ENCODE measurements around the gene POU2F1. TPM values are rescaled to one million over a fixed set of nuclear protein-coding genes. Genes with fewer than 3 reads are reported as not detected.

Gene POU2F1
- total and polyA plus RNA-seq, 4 donors: 0.93 to 10.5 (median 6.5) TPM

DNA sequence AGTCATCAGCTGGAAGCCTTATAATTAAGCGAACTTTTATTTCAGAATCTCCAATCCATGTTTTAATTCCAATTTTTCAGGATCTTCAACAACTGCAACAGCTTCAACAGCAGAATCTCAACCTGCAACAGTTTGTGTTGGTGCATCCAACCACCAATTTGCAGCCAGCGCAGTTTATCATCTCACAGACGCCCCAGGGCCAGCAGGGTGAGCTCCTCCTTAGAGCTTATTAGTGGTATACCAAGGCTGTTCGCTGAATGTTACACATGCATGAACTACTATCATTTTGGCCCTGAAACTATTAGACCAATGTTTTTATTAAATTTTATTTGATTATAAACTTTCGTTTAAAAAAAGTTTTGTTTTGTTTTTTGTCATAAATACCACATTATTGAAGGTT lies 155.3 kb downstream of the POU2F1 start:
- Histone ChIP-seq H3K27me3 (ENCODE audit: control insufficient read depth in 4 of 4, insufficient read depth in 4 of 4, low read length in 3 of 4) (no peaks in the 10 kb centered on the region), H3K9ac (ENCODE audit: low read depth in 1 of 2, low read length in 2 of 2) (no peak overlapping the region), H3K4me3 (ENCODE audit: low read depth in 1 of 3, low read length in 3 of 3) (no peak overlapping the region), H3K9me3 (ENCODE audit: control insufficient read depth in 4 of 4, low read length in 3 of 4) (no peaks in the 10 kb centered on the region), H3K4me1 (ENCODE audit: control insufficient read depth in 4 of 4, insufficient read depth in 4 of 4, low read length in 3 of 4) (no peaks in the 10 kb centered on the region), H3K36me3 (ENCODE audit: control insufficient read depth in 4 of 4, insufficient read depth in 3 of 4, low read depth in 1 of 4, low read length in 3 of 4) (peaks cover 0 to 8% (median 4%) of the 10 kb centered on the region in 4 donors), H3K27ac (ENCODE audit: low read depth in 1 of 2, low read length in 2 of 2) (no peak overlapping the region)
- 95% methylated on average over 5 of the region's 5 CpGs for WGBS
- no peak for DNase-seq (ENCODE audit: low spot score)
- TF ChIP-seq YY1 (IDR thresholded peaks at IDR 0.05): no peak
- no peak for TF ChIP-seq NR2F2 (IDR thresholded peaks at IDR 0.05)
- no peak for TF ChIP-seq FOXA2 (IDR thresholded peaks at IDR 0.05)
- no peak for TF ChIP-seq FOXA1 (IDR thresholded peaks at IDR 0.05)
- TF ChIP-seq, protein P1, sequence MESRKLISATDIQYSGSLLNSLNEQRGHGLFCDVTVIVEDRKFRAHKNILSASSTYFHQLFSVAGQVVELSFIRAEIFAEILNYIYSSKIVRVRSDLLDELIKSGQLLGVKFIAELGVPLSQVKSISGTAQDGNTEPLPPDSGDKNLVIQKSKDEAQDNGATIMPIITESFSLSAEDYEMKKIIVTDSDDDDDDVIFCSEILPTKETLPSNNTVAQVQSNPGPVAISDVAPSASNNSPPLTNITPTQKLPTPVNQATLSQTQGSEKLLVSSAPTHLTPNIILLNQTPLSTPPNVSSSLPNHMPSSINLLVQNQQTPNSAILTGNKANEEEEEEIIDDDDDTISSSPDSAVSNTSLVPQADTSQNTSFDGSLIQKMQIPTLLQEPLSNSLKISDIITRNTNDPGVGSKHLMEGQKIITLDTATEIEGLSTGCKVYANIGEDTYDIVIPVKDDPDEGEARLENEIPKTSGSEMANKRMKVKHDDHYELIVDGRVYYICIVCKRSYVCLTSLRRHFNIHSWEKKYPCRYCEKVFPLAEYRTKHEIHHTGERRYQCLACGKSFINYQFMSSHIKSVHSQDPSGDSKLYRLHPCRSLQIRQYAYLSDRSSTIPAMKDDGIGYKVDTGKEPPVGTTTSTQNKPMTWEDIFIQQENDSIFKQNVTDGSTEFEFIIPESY (IDR thresholded peaks at IDR 0.05): no peak

DNA sequence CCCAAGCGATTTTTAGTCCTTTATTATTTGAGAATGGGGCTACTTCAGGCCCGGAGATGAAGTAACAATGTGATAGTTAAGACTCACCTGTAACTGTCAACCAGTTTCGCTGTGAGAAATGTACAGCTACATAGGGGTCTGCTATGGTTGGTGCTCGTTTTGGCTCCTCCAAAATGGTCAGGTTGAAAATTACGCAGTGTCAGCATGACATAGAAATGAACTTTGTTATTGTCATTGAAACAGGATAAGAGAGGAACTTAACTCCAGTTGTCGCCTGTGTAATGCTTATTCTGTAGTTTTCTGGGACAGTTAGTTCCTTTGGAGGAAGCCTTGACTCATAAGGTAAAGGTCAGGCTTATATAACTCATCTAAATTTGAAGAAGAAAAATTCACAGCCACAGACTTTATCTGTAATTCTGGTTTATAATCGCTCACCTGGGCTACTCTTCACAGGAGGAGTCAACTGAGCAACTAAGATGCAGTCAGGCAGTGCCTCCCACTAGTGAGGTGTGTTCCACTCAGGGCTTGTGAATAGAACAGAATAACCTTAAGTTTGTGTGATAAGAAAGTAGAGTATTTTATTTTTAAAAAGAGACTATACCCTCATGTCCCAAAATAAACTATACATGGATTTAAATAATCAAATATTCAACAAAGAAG lies 166.7 kb downstream of the POU2F1 start:
- no peak for DNase-seq (ENCODE audit: low spot score)
- peak overlapping the region; percentile 4 to 54 for H3K27ac ChIP-seq (ENCODE audit: low read depth in 1 of 2, low read length in 2 of 2)
- no peak overlapping the region for H3K9ac ChIP-seq (ENCODE audit: low read depth in 1 of 2, low read length in 2 of 2)
- no peaks in the 10 kb centered on the region for H3K27me3 ChIP-seq (ENCODE audit: control insufficient read depth in 4 of 4, insufficient read depth in 4 of 4, low read length in 3 of 4)
- no peaks in the 10 kb centered on the region for H3K9me3 ChIP-seq (ENCODE audit: control insufficient read depth in 4 of 4, low read length in 3 of 4)
- H3K4me1 ChIP-seq (ENCODE audit: control insufficient read depth in 4 of 4, insufficient read depth in 4 of 4, low read length in 3 of 4): peaks cover 0 to 5% (median 1%) of the 10 kb centered on the region in 4 donors
- TF ChIP-seq RAD21 (IDR thresholded peaks at IDR 0.05) (no peak), NR2F2 (IDR thresholded peaks at IDR 0.05) (peak; percentile 53), TAF1 (conservative IDR thresholded peaks at IDR 0.05) (no peak), EGR1 (IDR thresholded peaks at IDR 0.05; ENCODE audit: low read depth in 2 of 2) (no peak), SP1 (IDR thresholded peaks at IDR 0.05) (peak; percentile 52), HNF4A (conservative IDR thresholded peaks at IDR 0.05) (peak; percentile 36 to 40), GABPA (IDR thresholded peaks at IDR 0.05 in 1 of 2, conservative IDR thresholded peaks at IDR 0.05 in 1 of 2) (no peak), JUND (IDR thresholded peaks at IDR 0.05) (peak in 1 of 2 donors; percentile 35), RXRA (IDR thresholded peaks at IDR 0.05) (peak in 1 of 2 donors; percentile 47), YY1 (IDR thresholded peaks at IDR 0.05) (no peak)
- TF ChIP-seq, protein P2, sequence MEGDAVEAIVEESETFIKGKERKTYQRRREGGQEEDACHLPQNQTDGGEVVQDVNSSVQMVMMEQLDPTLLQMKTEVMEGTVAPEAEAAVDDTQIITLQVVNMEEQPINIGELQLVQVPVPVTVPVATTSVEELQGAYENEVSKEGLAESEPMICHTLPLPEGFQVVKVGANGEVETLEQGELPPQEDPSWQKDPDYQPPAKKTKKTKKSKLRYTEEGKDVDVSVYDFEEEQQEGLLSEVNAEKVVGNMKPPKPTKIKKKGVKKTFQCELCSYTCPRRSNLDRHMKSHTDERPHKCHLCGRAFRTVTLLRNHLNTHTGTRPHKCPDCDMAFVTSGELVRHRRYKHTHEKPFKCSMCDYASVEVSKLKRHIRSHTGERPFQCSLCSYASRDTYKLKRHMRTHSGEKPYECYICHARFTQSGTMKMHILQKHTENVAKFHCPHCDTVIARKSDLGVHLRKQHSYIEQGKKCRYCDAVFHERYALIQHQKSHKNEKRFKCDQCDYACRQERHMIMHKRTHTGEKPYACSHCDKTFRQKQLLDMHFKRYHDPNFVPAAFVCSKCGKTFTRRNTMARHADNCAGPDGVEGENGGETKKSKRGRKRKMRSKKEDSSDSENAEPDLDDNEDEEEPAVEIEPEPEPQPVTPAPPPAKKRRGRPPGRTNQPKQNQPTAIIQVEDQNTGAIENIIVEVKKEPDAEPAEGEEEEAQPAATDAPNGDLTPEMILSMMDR (IDR thresholded peaks at IDR 0.05; ENCODE audit: low read depth, low read length, missing input control): no peak
- TF ChIP-seq, protein P3, sequence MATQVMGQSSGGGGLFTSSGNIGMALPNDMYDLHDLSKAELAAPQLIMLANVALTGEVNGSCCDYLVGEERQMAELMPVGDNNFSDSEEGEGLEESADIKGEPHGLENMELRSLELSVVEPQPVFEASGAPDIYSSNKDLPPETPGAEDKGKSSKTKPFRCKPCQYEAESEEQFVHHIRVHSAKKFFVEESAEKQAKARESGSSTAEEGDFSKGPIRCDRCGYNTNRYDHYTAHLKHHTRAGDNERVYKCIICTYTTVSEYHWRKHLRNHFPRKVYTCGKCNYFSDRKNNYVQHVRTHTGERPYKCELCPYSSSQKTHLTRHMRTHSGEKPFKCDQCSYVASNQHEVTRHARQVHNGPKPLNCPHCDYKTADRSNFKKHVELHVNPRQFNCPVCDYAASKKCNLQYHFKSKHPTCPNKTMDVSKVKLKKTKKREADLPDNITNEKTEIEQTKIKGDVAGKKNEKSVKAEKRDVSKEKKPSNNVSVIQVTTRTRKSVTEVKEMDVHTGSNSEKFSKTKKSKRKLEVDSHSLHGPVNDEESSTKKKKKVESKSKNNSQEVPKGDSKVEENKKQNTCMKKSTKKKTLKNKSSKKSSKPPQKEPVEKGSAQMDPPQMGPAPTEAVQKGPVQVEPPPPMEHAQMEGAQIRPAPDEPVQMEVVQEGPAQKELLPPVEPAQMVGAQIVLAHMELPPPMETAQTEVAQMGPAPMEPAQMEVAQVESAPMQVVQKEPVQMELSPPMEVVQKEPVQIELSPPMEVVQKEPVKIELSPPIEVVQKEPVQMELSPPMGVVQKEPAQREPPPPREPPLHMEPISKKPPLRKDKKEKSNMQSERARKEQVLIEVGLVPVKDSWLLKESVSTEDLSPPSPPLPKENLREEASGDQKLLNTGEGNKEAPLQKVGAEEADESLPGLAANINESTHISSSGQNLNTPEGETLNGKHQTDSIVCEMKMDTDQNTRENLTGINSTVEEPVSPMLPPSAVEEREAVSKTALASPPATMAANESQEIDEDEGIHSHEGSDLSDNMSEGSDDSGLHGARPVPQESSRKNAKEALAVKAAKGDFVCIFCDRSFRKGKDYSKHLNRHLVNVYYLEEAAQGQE (IDR thresholded peaks at IDR 0.05): no peak
- TF ChIP-seq, protein P4, sequence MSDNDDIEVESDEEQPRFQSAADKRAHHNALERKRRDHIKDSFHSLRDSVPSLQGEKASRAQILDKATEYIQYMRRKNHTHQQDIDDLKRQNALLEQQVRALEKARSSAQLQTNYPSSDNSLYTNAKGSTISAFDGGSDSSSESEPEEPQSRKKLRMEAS (IDR thresholded peaks at IDR 0.05): no peak
- TF ChIP-seq, protein P5, sequence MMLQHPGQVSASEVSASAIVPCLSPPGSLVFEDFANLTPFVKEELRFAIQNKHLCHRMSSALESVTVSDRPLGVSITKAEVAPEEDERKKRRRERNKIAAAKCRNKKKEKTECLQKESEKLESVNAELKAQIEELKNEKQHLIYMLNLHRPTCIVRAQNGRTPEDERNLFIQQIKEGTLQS (IDR thresholded peaks at IDR 0.05): no peak
- TF ChIP-seq, protein P1 (IDR thresholded peaks at IDR 0.05): no peak
- H3K36me3 ChIP-seq (ENCODE audit: control insufficient read depth in 4 of 4, insufficient read depth in 3 of 4, low read depth in 1 of 4, low read length in 3 of 4): peaks cover 6 to 15% (median 12%) of the 10 kb centered on the region in 4 donors
- 64% methylated on average over 7 of the region's 7 CpGs for WGBS
- H3K4me3 ChIP-seq (ENCODE audit: low read depth in 1 of 3, low read length in 3 of 3): no peak overlapping the region
